Upper lobe of left lung (tissue), 4 donors: ENCODE data around the gene OLFM2.

Source experiments
- CTCF ChIP-seq, 6 experiments: fragments of 450-650 bp in 4 of 6; fragments of 200-600 bp in 2 of 6; sonication (generic) in 2 of 6; IDR thresholded peaks; one replicate each; pipeline ENCODE4 v1.5.1; 2016 to 2019; ENCODE audit warnings: antibody characterized with exemption in 6 of 6
- POLR2A ChIP-seq, 4 donors: fragments of 450-650 bp; IDR thresholded peaks; one replicate each; pipeline ENCODE4 v1.5.1; 2016 to 2017; ENCODE audit warnings: antibody characterized with exemption in 4 of 4, mild to moderate bottlenecking in 2 of 4

GRCh38 chr19:9819596-9819909, 116.8 kb downstream of the OLFM2 start:
- TF ChIP-seq CTCF (IDR thresholded peaks at IDR 0.05) (no peak), POLR2A (IDR thresholded peaks at IDR 0.05) (no peak)
